Type B pancreatic cell (in vitro differentiated cells): ENCODE results near the gene SPAST. TPM values are rescaled to one million over a fixed set of nuclear protein-coding genes. Genes with fewer than 3 reads are reported as not detected.
"Not testable (repeated sequence)": the region's sequence is repeated elsewhere in the genome, so short reads cannot be mapped to it uniquely, and the experiment has no call there.

Experiments
- DNase-seq: peaks from one replicate; pipeline ENCODE4 v3.0.0; 2021; ENCODE audit warnings: mixed read lengths; ENCODE audit not compliant: unreplicated experiment; ENCODE audit errors: extremely low spot score
- H3K27ac Mint-ChIP-seq: 2 replicates; pipeline ENCODE4 v1.8.0; 2021; ENCODE audit warnings: mild to moderate bottlenecking, mixed read lengths
- H3K27me3 Mint-ChIP-seq: 2 replicates; pipeline ENCODE4 v1.8.0; 2021; ENCODE audit warnings: mixed read lengths
- H3K36me3 Mint-ChIP-seq: 2 replicates; pipeline ENCODE4 v1.8.0; 2021; ENCODE audit warnings: mixed read lengths
- H3K4me1 Mint-ChIP-seq: one replicate; pipeline ENCODE4 v1.8.0; 2021; ENCODE audit warnings: mixed read lengths; ENCODE audit not compliant: unreplicated experiment
- H3K4me3 Mint-ChIP-seq: 2 replicates; pipeline ENCODE4 v1.8.0; 2021; ENCODE audit warnings: mild to moderate bottlenecking, mixed read lengths
- H3K9me3 Mint-ChIP-seq: 2 replicates; pipeline ENCODE4 v1.8.0; 2021; ENCODE audit warnings: mixed read lengths
- CTCF ChIP-seq: fragments of 200-600 bp; sonication (generic); conservative IDR thresholded peaks from 2 replicates; pipeline ENCODE4 v1.5.0; 2021; ENCODE audit warnings: antibody characterized with exemption, mild to moderate bottlenecking
- long read RNA-seq: library from polyadenylated mRNA; unstranded; transcript quantifications from one replicate; pipeline ENCODE4 v2.0.0, GENCODE V29; 2020
- total RNA-seq: library from RNA; stranded (reverse); gene quantifications from 2 replicates; pipeline ENCODE4 v1.2.1, GENCODE V29; 2021; ENCODE audit warnings: low replicate concordance

The SPAST gene
- 22.1 and 28.4 TPM in 2 replicates for total RNA-seq
- long read RNA-seq, full-length matches to known transcripts: 9 of 16 reads
- long read RNA-seq, partial matches to known transcripts: 2 of 16 reads
- long read RNA-seq, other reads (novel, unspliced or antisense): 5 of 16 reads

GRCh38 chr2:32063310-32064020 is at the start of gene SPAST:
SPAST (plus strand) TSS chr2:32063556; CDS start chr2:32063832, 276 bp downstream.
- Mint-ChIP-seq H3K27ac (peak within 1 kb of the TSS; percentile 98), H3K27me3 (no peaks in the 10 kb centered on the region), H3K9me3 (no peaks in the 10 kb centered on the region), H3K36me3 (no peaks in the 10 kb centered on the region), H3K4me3 (peak within 1 kb of the TSS; percentile 99), H3K4me1 (peaks cover 15% of the 10 kb centered on the region)
- peak; percentile 69 for TF ChIP-seq CTCF
- DNase-seq: peak; percentile 98

- H3K9me3 Mint-ChIP-seq, H3K27me3 Mint-ChIP-seq, DNase-seq, H3K27ac Mint-ChIP-seq, H3K4me1 Mint-ChIP-seq, H3K4me3 Mint-ChIP-seq: not testable (repeated sequence)
- peaks cover 11% of the 10 kb centered on the region for H3K36me3 Mint-ChIP-seq
Observed at GRCh38 chr2:32018789-32019482, 44.4 kb upstream of the SPAST start.

GRCh38 chr2:32034198-32034887 is 29.0 kb upstream of the SPAST start:
- not testable (repeated sequence) for H3K4me3 Mint-ChIP-seq, H3K9me3 Mint-ChIP-seq, H3K4me1 Mint-ChIP-seq, DNase-seq, H3K27me3 Mint-ChIP-seq, H3K27ac Mint-ChIP-seq
- peaks cover 18% of the 10 kb centered on the region for H3K36me3 Mint-ChIP-seq

- Mint-ChIP-seq H3K27me3 (no peaks in the 10 kb centered on the region), H3K36me3 (peaks cover 3% of the 10 kb centered on the region), H3K4me1 (peaks cover 7% of the 10 kb centered on the region), H3K27ac (peak within 1 kb of the TSS; percentile 96), H3K9me3 (no peaks in the 10 kb centered on the region), H3K4me3 (peak within 1 kb of the TSS; percentile 97)
- DNase-seq: peak; percentile 93
- TF ChIP-seq CTCF: no peak
Observed at GRCh38 chr2:32039447-32040219, 23.7 kb upstream of the SPAST start, which contains the start of gene DPY30. DPY30 (minus strand) TSS chr2:32039805; CDS start chr2:32039456, 349 bp downstream.

- H3K27me3 Mint-ChIP-seq: no peaks in the 10 kb centered on the region
- no peaks in the 10 kb centered on the region for H3K36me3 Mint-ChIP-seq
- H3K9me3 Mint-ChIP-seq: no peaks in the 10 kb centered on the region
- H3K27ac Mint-ChIP-seq: no peak overlapping the region
- peaks cover 7% of the 10 kb centered on the region for H3K4me1 Mint-ChIP-seq
- H3K4me3 Mint-ChIP-seq: no peak overlapping the region
- TF ChIP-seq CTCF: no peak
- no peak for DNase-seq
Observed at GRCh38 chr2:32043561-32043960, 19.8 kb upstream of the SPAST start.

- Mint-ChIP-seq H3K27ac (no peak overlapping the region), H3K4me1 (no peaks in the 10 kb centered on the region), H3K9me3 (no peaks in the 10 kb centered on the region), H3K36me3 (no peaks in the 10 kb centered on the region), H3K4me3 (no peak overlapping the region), H3K27me3 (no peaks in the 10 kb centered on the region)
- no peak for TF ChIP-seq CTCF
- no peak for DNase-seq
Observed at GRCh38 chr2:32051836-32052439, 11.4 kb upstream of the SPAST start.

GRCh38 chr2:32054583-32054982 is 8.8 kb upstream of the SPAST start:
- not testable (repeated sequence) for H3K9me3 Mint-ChIP-seq, H3K27me3 Mint-ChIP-seq, H3K27ac Mint-ChIP-seq, H3K4me1 Mint-ChIP-seq, DNase-seq, H3K36me3 Mint-ChIP-seq, H3K4me3 Mint-ChIP-seq
